ENCODE measurements around the gene NLRP13.
"Not testable (repeated sequence)": the region's sequence is repeated elsewhere in the genome, so short reads cannot be mapped to it uniquely, and the experiment has no call there.

Gene NLRP13, protein sequence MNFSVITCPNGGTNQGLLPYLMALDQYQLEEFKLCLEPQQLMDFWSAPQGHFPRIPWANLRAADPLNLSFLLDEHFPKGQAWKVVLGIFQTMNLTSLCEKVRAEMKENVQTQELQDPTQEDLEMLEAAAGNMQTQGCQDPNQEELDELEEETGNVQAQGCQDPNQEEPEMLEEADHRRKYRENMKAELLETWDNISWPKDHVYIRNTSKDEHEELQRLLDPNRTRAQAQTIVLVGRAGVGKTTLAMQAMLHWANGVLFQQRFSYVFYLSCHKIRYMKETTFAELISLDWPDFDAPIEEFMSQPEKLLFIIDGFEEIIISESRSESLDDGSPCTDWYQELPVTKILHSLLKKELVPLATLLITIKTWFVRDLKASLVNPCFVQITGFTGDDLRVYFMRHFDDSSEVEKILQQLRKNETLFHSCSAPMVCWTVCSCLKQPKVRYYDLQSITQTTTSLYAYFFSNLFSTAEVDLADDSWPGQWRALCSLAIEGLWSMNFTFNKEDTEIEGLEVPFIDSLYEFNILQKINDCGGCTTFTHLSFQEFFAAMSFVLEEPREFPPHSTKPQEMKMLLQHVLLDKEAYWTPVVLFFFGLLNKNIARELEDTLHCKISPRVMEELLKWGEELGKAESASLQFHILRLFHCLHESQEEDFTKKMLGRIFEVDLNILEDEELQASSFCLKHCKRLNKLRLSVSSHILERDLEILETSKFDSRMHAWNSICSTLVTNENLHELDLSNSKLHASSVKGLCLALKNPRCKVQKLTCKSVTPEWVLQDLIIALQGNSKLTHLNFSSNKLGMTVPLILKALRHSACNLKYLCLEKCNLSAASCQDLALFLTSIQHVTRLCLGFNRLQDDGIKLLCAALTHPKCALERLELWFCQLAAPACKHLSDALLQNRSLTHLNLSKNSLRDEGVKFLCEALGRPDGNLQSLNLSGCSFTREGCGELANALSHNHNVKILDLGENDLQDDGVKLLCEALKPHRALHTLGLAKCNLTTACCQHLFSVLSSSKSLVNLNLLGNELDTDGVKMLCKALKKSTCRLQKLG

DNA sequence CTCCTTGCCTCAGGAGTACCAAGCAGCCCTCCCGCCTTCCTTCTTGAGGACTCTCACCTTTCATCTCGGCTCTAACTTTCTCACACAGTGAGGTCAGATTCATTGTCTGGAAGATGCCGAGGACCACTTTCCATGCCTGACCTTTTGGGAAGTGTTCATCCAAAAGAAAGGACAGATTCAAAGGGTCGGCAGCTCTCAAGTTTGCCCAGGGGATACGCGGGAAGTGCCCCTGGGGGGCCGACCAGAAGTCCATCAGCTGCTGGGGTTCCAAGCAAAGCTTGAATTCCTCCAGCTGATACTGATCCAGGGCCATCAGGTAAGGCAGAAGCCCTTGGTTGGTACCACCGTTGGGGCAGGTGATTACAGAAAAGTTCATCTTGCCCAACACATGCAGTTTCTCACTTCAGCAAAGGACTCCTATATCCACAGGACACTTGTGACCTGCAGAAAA is at the start of gene NLRP13:
Gene NLRP13 (minus strand): TSS at position 401 of the 451 bp plus-strand sequence. CDS start 25 bp downstream, at position 376.
- DNase-seq, result no peak

DNA sequence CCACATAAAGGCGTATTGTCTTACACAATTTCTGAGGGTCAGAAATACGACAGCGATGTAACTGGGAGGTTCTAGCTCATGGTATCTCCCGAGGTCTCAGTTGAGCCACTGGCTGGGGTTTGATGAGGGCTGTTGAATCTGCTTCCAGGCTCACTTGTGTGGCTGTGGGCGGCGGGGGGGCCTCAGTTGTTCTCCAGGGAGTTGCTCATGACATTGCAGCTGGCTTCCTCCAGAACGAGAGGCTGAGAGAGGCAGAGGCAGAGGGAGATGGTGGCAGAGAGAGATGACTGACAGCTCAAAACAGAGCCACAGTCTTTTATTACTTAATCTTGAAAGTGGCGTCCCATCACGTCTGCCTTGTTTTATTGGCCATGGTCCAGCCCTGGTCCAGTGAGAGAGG is 48.3 kb upstream of the NLRP13 start:
- no peak for DNase-seq

DNA sequence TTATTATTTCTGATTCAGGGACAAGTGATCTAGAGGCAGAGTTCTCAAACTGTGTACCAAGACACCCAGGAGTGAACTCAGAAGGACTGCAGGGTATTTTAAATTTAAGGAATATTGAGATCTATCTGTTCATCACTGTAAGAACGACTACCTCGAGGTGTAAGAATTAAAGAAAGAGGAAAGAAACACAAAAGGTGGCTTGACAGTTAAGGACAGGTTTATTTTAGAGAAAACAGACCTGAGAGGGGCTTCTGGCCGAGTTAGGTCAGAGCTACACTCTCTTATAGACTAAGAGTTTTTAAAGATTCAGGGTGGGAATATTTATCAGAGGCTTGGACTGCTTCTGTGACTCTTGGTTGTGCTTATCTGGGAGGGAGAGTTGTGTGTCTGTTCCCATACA is 41.8 kb upstream of the NLRP13 start:
- no peak for DNase-seq

DNA sequence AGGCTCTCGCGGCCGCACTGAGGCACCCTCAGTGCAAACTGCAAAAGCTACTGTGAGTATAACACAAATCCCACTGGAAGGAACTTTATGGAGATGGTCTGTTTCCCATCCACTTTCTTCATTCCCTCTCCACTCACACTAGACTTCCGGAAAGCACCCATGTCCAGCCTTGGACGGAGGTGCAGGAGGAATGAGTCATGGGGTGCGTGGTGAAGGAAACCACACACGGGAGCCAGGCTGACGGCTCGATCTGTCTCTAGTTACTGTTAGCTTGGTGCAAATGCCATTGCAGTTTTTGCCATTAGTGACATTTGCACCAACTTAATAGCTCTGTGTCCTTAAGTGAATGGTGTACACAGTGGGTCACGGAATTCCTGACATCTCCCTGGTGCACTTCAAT is 30.1 kb upstream of the NLRP13 start:
- DNase-seq, result no peak

DNA sequence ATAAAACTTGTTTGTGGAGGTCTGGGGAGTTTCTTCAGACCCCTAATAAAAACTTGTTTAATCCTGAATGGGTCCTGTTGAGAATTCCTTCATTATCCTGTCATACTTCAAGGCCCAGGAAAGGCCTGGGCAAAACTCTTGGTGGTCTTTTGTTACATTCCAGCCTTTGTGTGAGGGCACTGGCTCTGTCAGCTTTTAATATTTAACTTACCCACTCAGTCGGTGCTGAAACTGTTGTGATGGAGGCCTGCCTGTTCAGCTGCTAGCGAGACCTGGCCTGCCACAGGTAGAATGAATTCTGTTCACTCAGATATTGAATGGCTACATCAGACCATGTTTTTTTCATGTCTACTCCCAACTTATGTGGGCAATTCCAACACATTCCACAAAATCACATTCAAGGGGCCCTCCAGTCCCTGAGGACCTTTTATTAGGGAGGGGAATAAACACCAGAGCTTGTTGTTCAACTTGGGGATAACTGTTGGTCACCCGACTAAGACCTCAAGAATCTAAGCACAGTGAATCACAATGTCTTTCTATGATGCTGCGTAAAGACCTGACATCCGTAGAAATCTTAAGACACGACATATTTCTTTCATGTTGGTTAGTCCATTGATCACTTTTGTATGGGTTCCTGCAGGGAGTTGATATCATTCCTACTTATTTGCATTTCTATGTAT is 28.0 kb upstream of the NLRP13 start:
- DNase-seq, result no peak

DNA sequence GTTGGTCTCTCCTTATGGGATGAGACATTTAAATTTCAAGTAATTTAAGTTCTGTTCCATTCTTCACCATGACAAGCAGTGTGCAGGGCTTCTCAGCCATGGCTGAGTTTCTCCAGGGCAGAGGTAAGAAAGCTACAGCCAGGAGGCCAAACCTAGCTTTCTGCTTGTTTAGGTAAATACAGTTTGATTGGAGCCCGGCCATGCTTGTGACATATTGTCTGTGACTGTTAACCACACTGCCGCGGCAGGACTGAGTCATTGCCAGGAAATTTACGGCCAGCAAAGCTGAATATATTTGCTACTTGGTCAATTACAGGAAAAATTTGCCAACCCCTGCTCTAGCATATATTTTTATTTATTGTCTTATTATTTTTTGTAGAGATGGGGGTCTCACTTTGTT is 26.2 kb upstream of the NLRP13 start:
- no peak for DNase-seq

DNA sequence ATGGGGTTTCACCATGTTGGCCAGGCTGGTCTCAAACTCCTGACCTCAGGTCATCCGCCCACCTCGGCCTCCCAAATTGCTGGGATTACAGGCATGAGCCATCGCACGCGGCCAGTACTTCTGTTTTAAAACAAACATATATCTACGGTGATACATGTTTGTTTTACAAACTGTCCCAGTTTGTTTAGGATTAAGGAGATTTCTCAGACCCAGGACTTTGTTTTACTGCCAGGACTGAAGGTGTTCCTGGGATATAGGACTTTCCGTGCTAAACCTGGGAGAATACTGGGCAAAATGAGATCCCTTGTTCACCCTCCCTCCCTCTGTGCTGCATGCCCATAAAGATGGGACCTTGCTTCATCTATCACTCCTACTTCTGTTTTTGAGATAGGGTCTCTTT is 24.3 kb upstream of the NLRP13 start:
- DNase-seq, result no peak

DNA sequence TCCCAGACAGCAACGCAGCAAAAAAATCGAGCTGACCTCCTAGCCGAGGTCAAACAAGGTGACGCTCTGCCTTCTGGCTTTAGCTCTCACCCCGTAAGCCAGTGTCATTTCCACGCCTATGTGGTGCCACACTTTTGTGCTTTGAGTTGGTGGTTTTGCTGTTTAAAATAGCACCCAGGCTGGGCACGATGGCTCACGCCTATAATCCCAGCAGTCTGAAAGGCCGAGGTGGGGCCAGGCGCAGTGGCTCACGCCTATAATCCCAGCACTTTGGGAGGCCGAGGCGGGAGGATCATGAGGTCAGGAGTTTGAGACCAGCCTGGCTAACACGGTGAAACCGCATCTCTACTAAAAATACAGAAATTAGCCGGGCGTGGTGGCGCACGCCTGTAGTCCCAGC is 18.4 kb upstream of the NLRP13 start:
- not testable (repeated sequence) for DNase-seq

DNA sequence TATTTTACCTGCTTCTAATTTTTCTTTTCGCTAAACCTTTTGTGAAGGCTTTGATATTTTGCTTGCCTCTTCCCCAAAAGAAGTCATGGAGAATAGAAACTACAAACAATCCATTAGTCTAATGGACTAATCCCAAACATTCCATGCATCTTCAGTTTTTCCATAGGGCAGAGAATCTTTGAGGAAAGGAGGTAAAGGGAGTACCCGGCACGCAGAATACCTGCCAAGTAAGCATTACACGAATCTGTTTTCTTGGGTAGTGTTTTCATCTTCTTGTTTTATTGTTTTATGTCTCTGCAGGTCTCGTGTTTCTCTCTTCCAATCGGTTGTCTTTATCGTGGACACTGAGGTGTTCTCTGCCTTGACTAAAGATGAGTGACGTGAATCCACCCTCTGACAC is 15.4 kb upstream of the NLRP13 start, which contains the start of gene NLRP8:
Gene NLRP8 (plus strand): TSS at position 301 of the 400 bp plus-strand sequence.
- DNase-seq, result no peak

DNA sequence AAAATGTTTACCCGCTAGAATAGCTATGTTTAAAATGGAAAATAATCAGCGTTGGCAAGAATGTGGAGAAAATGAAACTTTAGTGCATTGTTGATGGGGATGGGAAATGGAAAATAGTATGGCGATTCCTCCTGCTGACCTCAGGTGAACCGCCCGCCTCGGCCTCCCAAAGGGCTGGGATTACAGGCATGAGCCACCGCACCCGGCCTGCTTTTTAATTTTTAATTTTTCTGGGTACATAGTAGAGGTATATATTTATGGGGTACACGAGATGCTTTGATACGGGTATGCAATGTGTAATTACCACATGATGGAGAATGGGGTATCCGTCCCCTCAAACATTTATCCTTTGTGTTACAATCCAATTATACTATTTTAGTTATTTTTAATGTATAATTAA is 8.2 kb upstream of the NLRP13 start:
- no peak for DNase-seq

DNA sequence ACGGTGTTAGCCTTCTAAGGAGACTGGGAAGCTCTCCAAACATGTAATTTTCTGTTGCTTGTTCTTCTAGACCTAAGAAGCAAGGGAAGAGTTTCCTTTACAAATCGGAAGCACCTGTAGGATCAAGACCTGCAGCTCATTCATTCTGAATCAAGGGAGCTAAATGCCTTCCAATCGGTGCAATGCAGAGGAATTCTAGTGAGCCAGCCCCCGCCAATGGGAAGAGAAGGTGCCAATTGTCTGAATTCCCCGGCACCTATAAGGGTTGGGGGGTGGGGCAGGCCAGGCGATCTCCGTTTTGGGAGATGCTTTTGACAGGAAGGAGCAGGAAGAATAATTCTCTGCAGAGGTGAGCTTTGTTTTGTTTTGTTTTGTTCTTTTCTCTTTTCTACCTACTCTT is 7.1 kb upstream of the NLRP13 start:
- no peak for DNase-seq

DNA sequence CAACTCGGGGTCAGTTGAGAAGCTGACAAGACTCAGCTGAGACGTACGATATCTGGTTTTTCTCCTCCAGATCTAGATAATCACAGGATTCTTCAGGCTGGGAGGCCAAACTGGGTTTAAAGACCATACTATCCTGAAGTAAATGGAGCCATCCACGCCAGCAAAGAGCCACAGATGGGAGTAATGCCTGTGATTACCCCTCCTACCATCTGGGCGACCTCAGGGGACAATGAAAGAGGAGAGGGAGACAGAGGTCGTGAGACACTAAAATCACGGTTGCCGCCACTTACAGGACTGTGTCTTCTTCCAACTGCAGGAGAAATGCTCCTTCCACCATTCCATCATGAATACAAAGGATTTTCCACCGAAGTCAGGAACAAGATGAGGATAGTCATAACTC is 3.1 kb upstream of the NLRP13 start:
- no peak for DNase-seq

DNA sequence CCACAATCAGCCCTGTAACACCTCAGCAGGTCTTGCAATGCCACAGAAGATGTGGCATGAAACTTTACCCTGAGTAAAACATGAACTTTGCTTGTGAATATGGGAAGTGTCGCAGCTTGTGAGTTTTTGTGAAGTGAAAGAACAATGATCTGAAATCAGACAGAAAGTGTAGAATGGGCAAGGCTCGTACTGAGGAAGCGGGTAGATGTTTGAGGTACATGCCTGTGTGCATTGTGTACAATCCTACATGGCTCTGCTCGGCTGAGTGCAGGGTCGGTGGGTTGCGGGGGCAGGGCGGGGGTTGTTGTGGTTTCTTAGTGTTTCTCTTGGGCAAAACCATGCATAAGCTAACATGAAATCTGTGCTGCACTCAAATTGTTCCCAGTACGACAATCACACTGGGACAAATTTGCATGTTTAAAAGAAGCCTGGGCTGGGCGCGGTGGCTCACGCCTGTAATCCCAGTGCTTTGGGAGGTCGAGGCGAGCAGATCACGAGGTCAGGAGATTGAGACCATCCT is 1.1 kb downstream of the NLRP13 start:
- DNase-seq, result no peak

DNA sequence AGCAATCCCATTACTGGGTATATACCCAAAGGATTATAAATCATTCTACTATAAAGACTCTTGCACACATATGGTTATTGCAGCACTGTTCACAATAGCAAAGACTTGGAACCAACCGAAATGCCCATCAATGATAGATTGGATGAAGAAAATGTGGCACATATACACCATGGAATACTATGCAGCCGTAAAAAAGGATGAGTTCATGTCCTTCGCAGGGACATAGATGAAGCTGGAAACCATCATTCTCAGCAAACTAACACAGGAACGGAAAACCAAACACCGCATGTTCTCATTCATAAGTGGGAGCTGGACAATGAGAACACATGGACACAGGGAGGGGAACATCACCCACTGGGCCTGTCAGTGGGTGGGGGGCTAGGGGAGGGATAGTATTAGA is 2.9 kb downstream of the NLRP13 start:
- DNase-seq, result not testable (repeated sequence)

DNA sequence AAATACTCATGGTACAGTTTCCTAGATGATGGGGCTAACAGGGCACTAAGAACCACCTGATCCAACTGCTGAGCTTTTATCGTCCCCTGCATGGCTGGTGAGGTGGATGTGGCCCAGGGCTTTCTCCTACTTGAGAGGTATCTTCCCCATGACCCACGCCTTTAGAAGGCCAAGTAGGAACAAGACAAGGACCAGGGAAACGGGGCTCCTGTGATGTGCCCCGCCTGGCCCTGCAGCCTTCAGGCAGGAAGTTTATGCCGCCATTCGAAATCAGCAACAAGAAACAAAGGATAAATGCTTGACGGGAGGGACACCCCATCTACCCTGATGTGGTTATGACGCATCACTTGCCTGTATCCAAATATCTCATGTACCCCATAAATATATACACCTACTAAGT is 4.1 kb downstream of the NLRP13 start:
- DNase-seq, result no peak

DNA sequence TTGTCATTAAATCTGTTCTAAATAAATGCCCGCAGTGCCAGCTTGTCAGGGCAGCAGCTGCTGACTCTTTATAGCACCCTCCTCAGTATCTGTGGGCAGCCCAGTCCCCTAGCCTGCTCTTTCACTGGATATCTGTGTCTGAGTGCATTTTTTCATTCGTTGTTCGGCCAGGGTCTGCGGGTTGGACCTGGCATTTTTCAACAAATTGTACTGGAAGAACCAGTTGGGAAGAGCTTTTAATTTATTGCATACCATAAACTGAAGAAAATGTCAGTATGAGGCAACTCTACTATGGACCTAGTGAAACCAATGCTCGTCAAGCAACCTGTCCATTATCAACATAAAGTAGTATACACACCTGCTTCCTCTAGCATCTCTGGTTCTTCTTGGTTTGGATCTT is 8.6 kb downstream of the NLRP13 start:
- DNase-seq, result no peak

DNA sequence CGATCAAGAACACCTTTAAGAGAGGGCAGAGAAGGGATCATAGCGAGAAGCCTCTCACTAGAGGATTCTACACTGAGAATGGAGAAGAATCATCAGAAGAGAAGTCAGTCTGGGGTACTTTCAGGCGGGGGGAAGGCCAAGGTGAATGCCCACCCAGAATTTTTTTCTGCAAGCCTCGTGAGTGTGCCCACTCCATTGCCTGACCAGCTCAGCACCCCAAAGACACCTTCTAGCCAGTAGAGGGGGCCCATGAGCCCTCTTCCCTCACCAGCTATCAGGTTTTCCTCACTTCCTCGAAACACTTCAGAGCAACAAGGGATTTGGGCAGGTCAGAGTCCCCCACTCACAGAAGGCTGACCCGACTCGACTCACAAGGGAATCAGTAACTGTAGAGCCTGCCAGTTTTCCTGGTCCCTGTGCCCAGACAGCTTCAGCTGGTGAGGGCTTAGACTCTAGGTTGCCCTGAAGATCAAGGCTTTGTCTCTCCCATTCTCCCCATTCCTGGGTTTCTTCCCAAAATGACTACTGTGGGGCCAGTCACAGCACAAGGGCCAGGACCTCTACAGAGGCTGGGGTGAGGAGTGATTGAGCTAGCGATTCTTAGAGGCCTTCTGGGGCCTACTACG is 18.4 kb downstream of the NLRP13 start:
- no peak for DNase-seq

DNA sequence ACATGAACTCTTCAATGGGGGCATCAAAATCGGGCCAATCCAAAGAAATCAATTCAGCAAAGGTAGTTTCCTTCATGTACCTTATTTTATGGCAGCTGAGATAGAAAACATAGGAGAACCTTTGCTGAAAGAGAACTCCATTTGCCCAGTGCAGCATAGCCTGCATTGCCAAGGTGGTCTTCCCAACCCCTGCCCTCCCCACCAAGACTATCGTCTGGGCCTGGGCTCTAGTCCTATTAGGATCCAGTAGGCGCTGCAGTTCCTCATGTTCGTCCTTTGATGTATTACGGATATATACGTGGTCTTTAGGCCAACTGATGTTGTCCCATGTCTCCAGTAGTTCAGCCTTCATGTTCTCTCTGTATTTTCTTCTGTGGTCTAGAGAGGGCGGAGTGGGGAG is 19.2 kb downstream of the NLRP13 start:
- no peak for DNase-seq

DNA sequence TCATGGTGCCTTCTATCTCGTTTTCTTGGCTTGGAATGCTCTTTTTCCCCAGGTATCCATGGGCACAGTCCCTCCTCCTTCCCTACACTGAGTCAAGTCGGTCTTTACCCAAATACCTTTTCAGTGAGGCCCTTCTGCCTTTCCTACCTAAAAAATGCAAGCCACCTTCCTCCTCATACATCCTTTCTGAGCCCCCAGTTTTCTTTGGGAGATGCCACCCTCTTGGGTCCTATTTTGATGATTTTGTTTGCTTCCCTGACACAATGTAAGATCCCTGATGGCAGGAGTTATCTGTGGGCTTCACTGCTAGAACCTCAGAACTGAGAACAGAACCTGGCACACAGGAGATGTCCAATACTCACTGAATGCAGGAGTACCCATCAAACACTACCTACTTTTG is 22.3 kb downstream of the NLRP13 start:
- no peak for DNase-seq

DNA sequence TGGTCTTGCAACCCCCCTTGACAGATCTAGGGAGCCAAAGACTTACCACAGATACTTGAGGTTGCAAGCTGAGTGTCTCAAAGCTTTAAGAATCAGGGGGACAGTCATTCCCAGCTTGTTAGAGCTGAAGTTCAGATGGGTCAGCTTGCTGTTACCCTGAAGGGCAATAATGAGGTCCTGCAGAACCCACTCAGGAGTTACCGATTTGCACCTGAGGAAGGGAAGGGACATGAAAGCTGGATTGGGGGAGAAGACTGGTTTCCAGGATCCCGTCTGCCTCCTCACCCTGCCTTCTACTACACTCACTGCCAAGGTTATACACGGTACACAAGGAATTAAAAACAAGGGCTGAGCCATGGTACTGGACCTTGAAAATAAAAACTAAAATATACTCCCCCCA is 24.4 kb downstream of the NLRP13 start:
- DNase-seq, result no peak

DNA sequence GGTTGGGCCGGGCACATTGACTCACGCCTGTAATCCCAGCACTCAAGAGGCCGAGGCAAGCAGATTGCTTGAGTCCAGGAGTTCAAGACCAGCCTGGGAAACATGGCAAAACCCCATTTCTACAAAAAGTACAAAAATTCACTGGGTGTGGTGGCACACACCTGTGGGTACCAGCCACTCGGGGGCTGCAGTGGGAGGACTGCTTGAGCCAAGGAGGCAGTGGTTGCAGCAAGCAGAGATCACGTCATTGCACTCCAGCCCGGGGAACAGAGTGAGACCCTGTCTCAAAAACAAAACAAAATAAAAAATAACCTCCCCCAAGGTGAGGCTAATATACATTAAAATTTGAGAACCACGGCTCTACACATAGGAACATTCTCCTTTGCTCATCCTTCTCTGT is 24.9 kb downstream of the NLRP13 start:
- no peak for DNase-seq

DNA sequence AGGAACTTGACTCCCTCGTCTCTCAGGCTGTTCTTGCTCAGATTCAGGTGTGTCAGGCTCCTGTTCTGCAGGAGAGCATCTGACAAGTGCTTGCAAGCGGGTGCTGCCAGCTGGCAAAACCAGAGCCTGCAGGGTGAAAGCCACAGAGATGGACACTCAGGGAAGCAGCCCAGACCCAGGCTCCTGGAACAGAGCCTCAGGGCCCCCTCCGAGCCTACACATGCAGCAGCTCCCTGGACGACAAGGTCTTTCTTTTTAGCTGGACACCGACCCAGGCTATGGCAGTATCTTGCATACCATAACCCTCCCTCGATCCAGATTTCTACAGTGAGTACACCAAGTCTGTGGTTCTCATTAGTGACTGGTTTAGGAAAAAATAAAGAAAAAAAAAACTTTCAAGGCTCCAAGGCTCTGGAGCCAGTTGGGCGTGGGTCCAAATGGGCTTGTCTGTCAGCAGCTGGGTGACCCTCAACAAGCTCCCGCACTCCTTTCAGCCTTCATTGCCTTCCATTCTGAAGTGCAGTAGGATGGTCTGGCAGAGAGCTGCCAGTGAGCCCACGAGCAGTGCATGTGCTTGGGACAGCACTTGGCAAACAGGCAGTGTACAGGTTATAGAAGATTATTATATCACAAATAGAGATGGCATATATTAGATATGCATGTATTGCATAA is 29.9 kb downstream of the NLRP13 start:
- DNase-seq, result no peak

All from NCI-H1417 treated with DMSO at 0.1 percent for 48 hours (cell line).